Central memory CD4-positive, alpha-beta T cell (primary cell): ENCODE measurements around the gene ANKRD6.

Experiments used
- DNase-seq: peaks from one replicate; pipeline ENCODE4 v3.0.0; 2022

The ANKRD6 gene

GRCh38 chr6:89414215-89414614 is 18.7 kb upstream of the ANKRD6 start:
- DNase-seq: no peak

DNA sequence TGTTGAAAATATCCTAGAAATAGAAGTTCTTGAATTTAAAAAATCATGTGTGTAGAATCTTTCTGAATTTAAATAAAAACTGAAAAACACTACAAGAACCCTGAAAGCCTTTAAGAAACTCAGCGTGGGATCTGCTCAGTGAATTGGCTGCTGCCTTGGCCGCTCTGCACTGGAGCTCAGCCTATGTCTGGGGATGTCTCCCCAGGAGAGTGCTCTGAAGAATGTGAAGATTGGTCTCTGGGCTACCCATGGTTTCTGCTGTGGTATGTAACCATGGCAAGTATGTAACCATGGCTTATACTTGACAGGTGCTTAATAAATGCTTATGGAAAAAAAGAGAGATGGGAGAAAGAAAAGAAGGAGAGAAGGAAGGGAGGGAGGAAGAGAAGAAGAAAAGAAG is 17.8 kb upstream of the ANKRD6 start:
- DNase-seq: no peak

- no peak for DNase-seq
Measured at GRCh38 chr6:89416796-89417195, 16.2 kb upstream of the ANKRD6 start.

DNA sequence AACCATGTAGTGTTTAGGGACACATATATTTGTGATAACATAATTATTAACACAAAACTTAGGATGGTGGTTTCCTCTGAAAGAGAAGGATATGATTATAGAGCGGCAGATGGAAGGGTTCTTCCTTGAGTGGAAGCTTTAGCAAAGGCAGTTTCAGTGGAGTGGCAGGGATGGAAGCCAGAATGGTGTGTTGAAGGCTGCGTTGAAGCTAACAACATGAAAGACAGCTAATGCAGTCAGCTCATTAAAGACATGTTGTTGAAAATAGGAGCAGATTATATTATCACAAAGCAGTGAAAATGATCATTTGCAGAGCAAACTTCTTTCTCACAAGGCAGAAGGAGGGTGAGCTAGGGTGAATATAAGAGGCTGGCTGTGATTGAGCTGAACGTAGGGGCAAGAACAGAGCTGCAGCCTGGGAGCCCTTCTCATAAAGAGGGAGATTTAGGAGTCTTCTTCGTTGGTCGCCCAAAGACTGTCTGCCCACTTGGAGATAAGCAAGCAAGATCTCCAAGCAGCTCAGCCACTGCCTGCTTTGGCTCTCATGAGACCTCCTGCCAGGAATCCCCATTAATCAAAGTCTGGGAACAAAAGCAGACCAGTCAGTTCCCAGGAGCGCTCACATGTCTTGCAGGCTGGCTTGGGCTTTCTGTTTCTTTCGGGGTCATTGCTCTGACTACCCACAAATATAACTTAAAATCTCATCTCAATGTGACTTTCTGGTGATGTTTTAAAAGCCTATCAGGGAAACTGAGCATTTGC is 2.6 kb upstream of the ANKRD6 start:
- DNase-seq: no peak

DNA sequence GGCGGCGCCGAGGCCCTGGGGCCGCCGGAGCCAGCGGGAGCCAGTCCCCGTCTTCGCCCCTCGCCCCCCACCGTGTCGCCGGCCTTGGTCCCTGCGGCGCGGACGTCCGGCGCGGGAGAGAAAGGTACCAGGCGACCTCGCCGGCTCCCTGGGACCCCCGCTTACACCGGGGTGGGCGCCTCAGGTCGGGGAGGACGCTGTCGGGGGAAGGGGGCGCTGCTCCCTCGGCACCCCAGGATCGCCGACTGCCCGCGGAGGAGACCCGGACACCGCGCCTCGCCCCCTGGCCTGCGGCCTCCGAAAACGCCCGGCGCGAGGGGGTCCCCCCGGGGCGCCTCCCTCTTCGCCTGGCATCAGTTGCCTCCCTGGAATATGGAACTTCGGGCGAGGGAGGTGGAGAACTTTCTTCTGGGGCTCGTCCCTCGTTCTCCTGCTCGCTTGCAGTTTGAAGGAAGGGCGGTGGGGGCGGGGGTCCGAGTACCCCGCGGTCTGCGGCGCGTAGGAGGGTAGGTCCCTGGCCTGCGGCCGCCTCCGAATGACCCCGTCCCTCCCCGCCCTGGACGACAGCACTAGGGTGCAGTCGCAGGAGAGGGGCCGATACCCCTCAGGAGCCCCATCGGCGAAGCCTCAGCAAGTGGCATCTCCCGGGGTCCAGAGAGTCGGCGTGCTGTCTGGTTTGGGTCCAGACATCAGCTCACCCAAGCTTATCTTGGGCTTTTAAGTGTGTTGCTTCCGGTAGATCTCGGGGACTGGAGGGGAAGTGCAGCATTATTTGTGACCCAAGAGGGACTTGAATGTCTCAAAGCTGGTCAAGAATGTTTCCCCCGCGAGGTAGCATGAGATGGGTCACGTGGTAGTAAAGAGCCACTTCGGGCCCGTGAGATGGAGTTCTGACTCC is 549 bp downstream of the ANKRD6 start:
- peak; percentile 25 for DNase-seq

DNA sequence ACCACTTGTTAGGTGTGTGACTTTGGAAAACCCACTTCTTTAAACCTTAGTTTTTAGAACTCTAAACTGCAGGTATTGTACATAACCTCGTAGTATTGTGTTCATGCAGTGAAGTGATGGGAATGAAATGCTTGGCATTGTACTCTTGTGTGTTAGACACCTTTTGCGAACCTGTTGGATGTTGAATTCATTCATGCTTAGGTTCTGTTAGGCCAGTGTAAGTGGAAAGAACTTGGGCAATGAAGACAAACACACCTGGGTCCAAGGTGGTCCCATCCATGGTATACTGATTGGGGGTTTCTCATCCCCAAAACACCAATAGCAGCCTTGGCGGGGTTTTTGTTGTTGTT is 1.2 kb downstream of the ANKRD6 start:
- DNase-seq: no peak

- no peak for DNase-seq
Measured at GRCh38 chr6:89434954-89435353, 2.0 kb downstream of the ANKRD6 start.

DNA sequence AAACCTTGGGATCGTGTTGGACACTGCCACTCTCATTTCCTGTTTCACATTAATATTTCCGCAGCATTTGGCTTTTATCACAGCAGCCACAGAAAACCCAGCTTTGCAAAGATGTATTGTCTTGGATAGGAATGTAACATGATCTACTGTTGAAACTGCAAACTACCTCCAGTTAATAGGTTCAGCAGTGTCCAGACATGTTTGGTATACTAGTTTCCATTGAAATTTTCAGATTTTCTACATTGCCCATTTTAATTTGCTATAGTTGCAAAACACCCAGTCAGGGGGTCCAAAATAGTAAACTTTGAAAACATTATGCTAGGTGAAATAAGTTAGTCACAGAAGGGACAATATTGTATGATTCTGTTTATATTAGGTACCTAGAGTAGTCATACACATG is 3.3 kb downstream of the ANKRD6 start:
- no peak for DNase-seq

- no peak for DNase-seq
Measured at GRCh38 chr6:89438248-89438647, 5.3 kb downstream of the ANKRD6 start.

- DNase-seq: no peak
Measured at GRCh38 chr6:89439014-89439413, 6.1 kb downstream of the ANKRD6 start.

GRCh38 chr6:89440200-89440599 is 7.2 kb downstream of the ANKRD6 start:
- DNase-seq: no peak

DNA sequence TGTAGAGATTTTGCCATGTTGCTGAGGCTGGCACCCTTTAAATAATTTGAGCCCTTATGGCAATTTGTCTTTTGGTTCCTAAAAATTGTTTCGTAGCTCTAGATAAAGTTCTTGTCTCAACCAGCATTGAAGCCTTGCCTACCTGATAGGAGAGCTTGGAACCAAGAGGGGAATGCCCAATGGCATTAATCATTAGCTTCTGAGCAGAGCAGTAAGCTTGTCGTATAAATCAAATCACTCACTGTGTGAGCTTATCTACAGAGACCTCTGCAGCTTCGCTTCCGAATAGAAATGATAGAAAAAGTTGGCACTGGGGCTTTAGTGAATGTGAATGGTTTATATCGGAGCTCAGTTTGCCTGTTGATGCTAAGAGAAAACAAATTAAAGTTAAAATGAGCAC is 10.7 kb downstream of the ANKRD6 start:
- DNase-seq: no peak

DNA sequence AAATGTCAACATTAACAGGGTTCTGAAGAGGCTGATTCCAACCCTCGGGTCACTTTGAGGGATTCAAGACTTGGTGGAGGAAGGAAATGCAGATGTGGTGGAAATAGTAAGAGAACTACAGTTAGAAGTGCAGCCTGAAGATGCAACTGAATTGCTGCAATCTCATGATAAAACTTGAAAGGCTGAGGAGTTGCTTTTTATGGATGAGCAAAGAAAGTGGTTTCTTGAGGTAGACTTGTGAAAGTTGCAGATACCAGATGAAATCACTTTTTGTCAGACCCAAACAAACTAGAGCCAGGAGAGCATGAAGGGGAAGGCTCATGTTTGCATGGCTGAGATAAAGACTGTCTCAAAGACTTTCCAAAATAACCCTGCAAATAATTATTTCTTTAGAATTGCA is 16.2 kb downstream of the ANKRD6 start:
- no peak for DNase-seq

DNA sequence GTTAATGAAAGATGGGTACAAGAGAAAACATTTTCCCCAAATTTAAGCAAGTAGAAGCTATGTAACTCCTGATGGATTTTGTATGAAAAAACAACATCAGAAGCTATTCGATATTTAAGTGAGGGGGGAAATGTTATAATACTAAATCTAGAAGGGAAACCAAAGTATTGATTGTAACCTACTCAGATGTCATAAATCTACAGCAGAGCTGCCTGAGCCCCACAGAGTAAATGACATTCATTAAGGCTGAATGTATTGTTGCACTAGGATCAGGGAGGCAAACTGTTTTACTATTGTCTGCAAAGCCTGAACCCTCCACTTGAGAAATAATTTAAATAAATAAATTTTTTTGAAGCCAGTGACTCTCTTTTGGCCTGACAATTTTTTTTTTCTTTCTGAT is 19.3 kb downstream of the ANKRD6 start:
- DNase-seq: no peak

DNA sequence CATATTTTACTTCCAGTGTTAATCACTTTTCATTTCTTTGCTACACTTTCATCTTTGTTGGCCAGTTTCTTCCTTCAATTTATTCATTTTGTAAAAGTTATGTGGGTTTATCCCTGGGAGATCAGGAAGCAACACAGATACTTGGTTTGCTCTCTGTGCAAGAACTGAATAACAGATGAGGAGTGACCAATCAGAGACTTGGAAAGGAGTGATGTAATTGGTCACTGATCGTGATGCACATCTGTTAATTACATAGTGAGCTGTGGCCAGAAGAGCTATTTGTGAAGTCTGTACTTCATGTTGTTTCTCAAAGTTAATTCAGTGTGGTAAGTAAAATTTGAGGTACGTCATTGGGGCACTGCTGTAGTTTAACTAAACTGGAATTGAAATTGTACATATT is 21.3 kb downstream of the ANKRD6 start:
- DNase-seq: no peak

GRCh38 chr6:89458704-89459103 is 25.8 kb downstream of the ANKRD6 start:
- no peak for DNase-seq

DNA sequence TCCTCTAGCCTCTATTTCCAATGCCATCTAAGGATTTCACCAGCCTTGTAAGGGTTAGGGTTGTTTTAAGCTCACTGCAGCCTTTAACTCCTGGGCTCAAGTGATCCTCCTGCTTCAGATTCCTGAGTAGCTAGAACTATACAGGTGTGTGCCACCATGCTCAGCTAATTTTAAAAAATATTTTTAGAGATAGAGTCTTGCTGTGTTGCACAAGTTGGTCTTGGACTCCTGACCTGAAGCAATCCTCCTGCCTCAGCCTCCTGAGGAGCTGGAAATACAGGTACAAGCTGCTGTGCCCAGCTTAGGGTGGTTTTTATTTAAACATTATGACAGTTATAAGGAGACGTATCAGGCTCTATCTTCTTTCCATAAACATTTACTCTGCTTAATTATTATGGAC is 26.5 kb downstream of the ANKRD6 start:
- DNase-seq: no peak

DNA sequence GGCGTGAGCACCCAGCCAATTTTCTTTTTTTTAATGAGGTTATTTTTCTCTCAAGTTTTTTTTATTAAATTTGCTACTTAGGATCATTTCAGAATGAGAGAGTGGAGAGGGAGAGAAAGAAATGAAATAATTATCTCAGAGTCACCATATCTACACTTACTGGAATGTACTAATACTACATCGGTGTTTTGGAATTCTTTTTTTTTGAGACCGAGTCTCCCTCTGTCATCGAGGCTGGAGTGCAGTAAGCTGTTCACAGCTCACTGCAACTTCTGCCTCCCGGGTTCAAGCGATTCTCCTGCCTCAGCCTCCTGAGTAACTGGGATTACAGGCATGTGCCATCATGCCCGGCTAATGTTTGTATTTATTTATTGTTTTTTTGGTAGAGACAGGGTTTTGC is 27.8 kb downstream of the ANKRD6 start:
- no peak for DNase-seq

DNA sequence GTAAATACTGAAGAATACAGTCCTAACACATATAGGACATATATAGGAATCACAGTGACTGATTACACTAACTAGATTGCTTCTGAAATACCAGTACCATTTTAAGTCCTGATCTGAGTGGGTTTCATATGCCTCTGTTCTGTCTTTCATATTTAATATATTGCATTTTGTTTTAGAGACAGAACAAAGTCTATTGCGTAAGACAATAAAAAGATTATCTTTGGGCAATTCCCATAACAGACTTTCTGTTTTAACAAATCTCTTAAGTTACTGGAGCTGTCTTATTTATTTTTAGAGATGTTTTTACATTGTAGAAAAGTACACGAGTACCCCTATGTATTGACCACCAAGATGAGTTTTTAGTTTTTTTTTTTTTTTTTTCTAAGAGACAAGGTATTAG is 29.6 kb downstream of the ANKRD6 start:
- no peak for DNase-seq

- DNase-seq: no peak
Measured at GRCh38 chr6:89464295-89464694, 31.3 kb downstream of the ANKRD6 start.

- no peak for DNase-seq
Measured at GRCh38 chr6:89467437-89467836, 34.5 kb downstream of the ANKRD6 start.

DNA sequence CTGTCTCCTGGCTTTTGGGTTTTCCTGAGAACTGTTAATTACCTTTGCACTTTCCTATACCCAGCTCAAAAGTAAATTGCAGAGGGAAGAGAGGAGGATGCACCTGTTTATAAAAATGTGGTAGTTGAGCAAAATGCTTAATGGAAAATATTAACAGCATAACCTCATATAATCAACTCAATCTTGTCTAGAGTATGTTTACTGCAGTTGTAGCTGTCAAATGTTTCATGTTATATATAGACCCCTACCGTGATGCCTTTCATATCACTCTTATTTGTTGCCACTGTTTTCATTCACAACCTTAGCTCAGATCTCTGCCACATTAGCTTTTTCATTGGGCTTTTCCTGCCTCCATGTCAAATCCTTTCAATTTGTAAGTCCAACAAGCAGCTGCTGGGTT is 36.0 kb downstream of the ANKRD6 start:
- DNase-seq: no peak

DNA sequence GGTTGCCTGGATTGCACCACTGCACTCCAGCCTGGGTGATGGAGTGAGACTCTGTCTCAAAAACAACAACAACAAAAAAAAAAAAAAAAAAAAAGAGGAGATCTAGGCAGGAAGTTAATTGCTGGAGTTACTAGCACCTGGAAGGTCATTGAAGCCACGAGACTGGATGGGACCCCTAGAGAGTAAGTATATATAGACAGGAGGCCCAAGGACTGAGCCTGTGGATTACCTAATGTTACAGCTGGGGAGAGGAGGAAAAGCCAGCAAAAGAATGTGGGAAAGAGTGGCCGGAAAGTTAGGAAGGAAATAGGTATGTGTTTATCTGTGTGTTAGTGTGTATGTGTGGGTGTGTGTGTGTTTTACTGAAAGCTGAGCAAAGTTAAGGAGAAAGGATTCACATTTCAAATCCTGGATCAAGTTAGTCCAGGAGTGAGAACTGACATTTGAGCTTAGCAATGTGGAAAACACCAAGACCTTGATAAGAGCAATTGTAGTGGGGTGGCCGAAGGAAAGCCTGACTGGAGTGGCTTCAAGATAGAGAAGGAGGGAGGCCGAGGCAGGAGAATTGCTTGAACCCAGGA is 38.4 kb downstream of the ANKRD6 start:
- DNase-seq: no peak

- DNase-seq: no peak
Measured at GRCh38 chr6:89475101-89475500, 42.1 kb downstream of the ANKRD6 start.
